HG02642 (cell line): ENCODE measurements around the gene COX6A2.

ENCODE experiments used
- ATAC-seq: cut with Tn5 transposase; IDR thresholded peaks from one replicate; pipeline ENCODE4 v1.9.1; 2021; ENCODE audit warnings: mild to moderate bottlenecking; ENCODE audit not compliant: unreplicated experiment, poor library complexity

The COX6A2 gene

GRCh38 chr16:31413381-31413780 is 14.8 kb downstream of the COX6A2 start:
- no peak for ATAC-seq

GRCh38 chr16:31412750-31413149 is 15.4 kb downstream of the COX6A2 start:
- no peak for ATAC-seq

GRCh38 chr16:31411024-31411844 is 16.9 kb downstream of the COX6A2 start:
- no peak for ATAC-seq

- no peak for ATAC-seq
These were observed 18.1 kb downstream of the COX6A2 start for GRCh38 chr16:31410082-31410481.

- no peak for ATAC-seq
These were observed 18.7 kb downstream of the COX6A2 start for GRCh38 chr16:31409433-31409832.

GRCh38 chr16:31407406-31407805 is 20.8 kb downstream of the COX6A2 start:
- no peak for ATAC-seq

- ATAC-seq, result no peak
These were observed 23.7 kb downstream of the COX6A2 start for GRCh38 chr16:31404353-31405064.

- no peak for ATAC-seq
These were observed 24.4 kb downstream of the COX6A2 start for GRCh38 chr16:31403590-31404352.

- no peak for ATAC-seq
These were observed 25.5 kb downstream of the COX6A2 start for GRCh38 chr16:31402687-31403086.

GRCh38 chr16:31401436-31401835 is 26.7 kb downstream of the COX6A2 start:
- no peak for ATAC-seq

- no peak for ATAC-seq
These were observed 28.0 kb downstream of the COX6A2 start for GRCh38 chr16:31400191-31400590.

GRCh38 chr16:31397701-31398100 is 30.5 kb downstream of the COX6A2 start:
- no peak for ATAC-seq

- ATAC-seq, result no peak
These were observed 31.0 kb downstream of the COX6A2 start for GRCh38 chr16:31397096-31397660.

- no peak for ATAC-seq
These were observed 32.5 kb downstream of the COX6A2 start for GRCh38 chr16:31395647-31396046.

GRCh38 chr16:31393056-31393455 is 35.1 kb downstream of the COX6A2 start, which contains the start of gene ITGAD:
TSS of gene ITGAD (plus strand) at chr16:31393335. CDS start at chr16:31393361, 26 bp downstream.
- no peak for ATAC-seq

GRCh38 chr16:31390504-31391041 is 37.6 kb downstream of the COX6A2 start:
- no peak for ATAC-seq

GRCh38 chr16:31388535-31388934 is 39.6 kb downstream of the COX6A2 start:
- no peak for ATAC-seq

GRCh38 chr16:31386157-31386984 is 41.8 kb downstream of the COX6A2 start:
- no peak for ATAC-seq

- no peak for ATAC-seq
These were observed 42.5 kb downstream of the COX6A2 start for GRCh38 chr16:31385680-31386079.
